DMS153 (cell line): ENCODE data around the gene TEX9.

Source experiments
- DNase-seq: peaks from one replicate; lab custom pipeline; 2025; lab: John Stamatoyannopoulos, UW

The TEX9 gene

GRCh38 chr15:56454836-56455235 is 89.6 kb downstream of the TEX9 start:
- DNase-seq, result no peak

- no peak for DNase-seq
Observed at GRCh38 chr15:56456229-56456628, 91.0 kb downstream of the TEX9 start.

- no peak for DNase-seq
Observed at GRCh38 chr15:56459096-56459495, 93.9 kb downstream of the TEX9 start.

- no peak for DNase-seq
Observed at GRCh38 chr15:56460071-56460470, 94.8 kb downstream of the TEX9 start.

- no peak for DNase-seq
Observed at GRCh38 chr15:56460947-56461346, 95.7 kb downstream of the TEX9 start.

GRCh38 chr15:56464893-56465520 is 99.8 kb downstream of the TEX9 start, which contains the start of gene MNS1:
MNS1 (minus strand) TSS chr15:56465137; CDS start chr15:56464972, 165 bp downstream.
- peak; percentile 89 for DNase-seq

- no peak for DNase-seq
Observed at GRCh38 chr15:56467616-56468015, 102.4 kb downstream of the TEX9 start.

GRCh38 chr15:56468401-56468800 is 103.2 kb downstream of the TEX9 start:
- DNase-seq, result no peak

- DNase-seq, result no peak
Observed at GRCh38 chr15:56469483-56469882, 104.3 kb downstream of the TEX9 start.

GRCh38 chr15:56471440-56472069 is 106.3 kb downstream of the TEX9 start:
- no peak for DNase-seq

- DNase-seq, result no peak
Observed at GRCh38 chr15:56472278-56472677, 107.1 kb downstream of the TEX9 start.

GRCh38 chr15:56473017-56473416 is 107.8 kb downstream of the TEX9 start:
- DNase-seq, result no peak

GRCh38 chr15:56475351-56475750 is 110.1 kb downstream of the TEX9 start:
- DNase-seq, result no peak
